Measurements from ENCODE around the gene SSR1. TPM values are rescaled to one million over a fixed set of nuclear protein-coding genes. Genes with fewer than 3 reads are reported as not detected.

The SSR1 gene
- total and polyA plus RNA-seq, 2 of the 13 experiments (the other 11 are each of a cell fraction or from before 2014, with no cell fraction given) = 203 to 243 TPM

- ChIA-PET POLR2A (no interaction called here), CTCF (ENCODE audit: low intra/inter-chr PET ratio, low total read pairs) (no interaction called here)
- Histone ChIP-seq H4K20me1 (ENCODE audit: insufficient read depth, low read length) (no peaks in the 10 kb centered on the region), H2AFZ (ENCODE audit: low read length) (no peak overlapping the region), H3K9me3 (ENCODE audit: low read length) (no peaks in the 10 kb centered on the region), H3K27me3 (ENCODE audit: control insufficient read depth in 1 of 2, insufficient read depth in 2 of 2, low read length in 2 of 2) (no peaks in the 10 kb centered on the region), H3K4me3 (replicated peaks in 1 of 3; ENCODE audit: insufficient read depth in 1 of 3, low read depth in 2 of 3, low read length in 3 of 3) (no peak overlapping the region), H3K4me2 (ENCODE audit: low read depth, low read length) (no peak overlapping the region), H3K27ac (ENCODE audit: extremely low read length, insufficient read depth, low read length) (no peak overlapping the region), H3K79me2 (ENCODE audit: insufficient read depth, low read length) (peaks cover 4% of the 10 kb centered on the region), H3K36me3 (replicated peaks in 1 of 2; ENCODE audit: control insufficient read depth in 1 of 2, insufficient read depth in 2 of 2, low read length in 2 of 2) (peaks cover 48 to 64% of the 10 kb centered on the region in 2 experiments), H3K9ac (ENCODE audit: insufficient read depth, low read depth, low read length) (no peak overlapping the region), H3K4me1 (ENCODE audit: insufficient read depth, low read length) (peaks cover 24% of the 10 kb centered on the region)
- intact Hi-C loops (cut with micrococcal nuclease; ENCODE audit: unreplicated experiment) = no loop called here
- ATAC-seq (no peak), FAIRE-seq (no peak), DNase-seq (ENCODE audit: low spot score) (no peak)
- BruUV-seq (replicated peaks) = no TSS peak
- 96% methylated on average over 71 of the region's 71 CpGs for WGBS (ENCODE audit: low lambda C conversion rate)
- in situ Hi-C loops (cut with HindIII; ENCODE audit: extremely low pct_ligation_motif_present, low pct_unique_long_range_greater_than_20kb) = no loop called here
- no peak for TF ChIP-seq ZKSCAN8 (CRISPR knock-in tag; IDR thresholded peaks at IDR 0.05; ENCODE audit: borderline replicate concordance)
- TF ChIP-seq ZMYM3 (CRISPR knock-in tag; IDR thresholded peaks at IDR 0.05) = no peak
- no peak for TF ChIP-seq RNF2 (conservative IDR thresholded peaks at IDR 0.05; ENCODE audit: low read depth)
- TF ChIP-seq ZNF562 (CRISPR knock-in tag; IDR thresholded peaks at IDR 0.05; ENCODE audit: borderline replicate concordance) = no peak
- TF ChIP-seq PLSCR1 (CRISPR knock-in tag; IDR thresholded peaks at IDR 0.05; ENCODE audit: borderline replicate concordance) = no peak
- no peak for TF ChIP-seq TRIM24 (CRISPR knock-in tag; IDR thresholded peaks at IDR 0.05)
- TF ChIP-seq NFKB2 (CRISPR knock-in tag; IDR thresholded peaks at IDR 0.05; ENCODE audit: borderline replicate concordance) = no peak
- no peak for TF ChIP-seq ONECUT2 (CRISPR knock-in tag; IDR thresholded peaks at IDR 0.05)
- TF ChIP-seq HMGXB3 (CRISPR knock-in tag; IDR thresholded peaks at IDR 0.05; ENCODE audit: borderline replicate concordance) = no peak
- TF ChIP-seq ZNF17 (CRISPR knock-in tag; IDR thresholded peaks at IDR 0.05) = no peak
- peak; percentile 45 for TF ChIP-seq CTCF (CRISPR knock-in tag; IDR thresholded peaks at IDR 0.05)
- TF ChIP-seq HOXA3 (CRISPR knock-in tag; IDR thresholded peaks at IDR 0.05) = 0 out of 2 replicates have a peak, but pooled peaks have one; percentile 21
- TF ChIP-seq ZNF24 (IDR thresholded peaks at IDR 0.05) = no peak
- TF ChIP-seq HNRNPLL (IDR thresholded peaks at IDR 0.05; ENCODE audit: low read depth, low read length, poor library complexity, severe bottlenecking) = peak; percentile 17
- TF ChIP-seq FOXP1 (IDR thresholded peaks at IDR 0.05) = no peak
- no peak for TF ChIP-seq FOXP1 (CRISPR knock-in tag; IDR thresholded peaks at IDR 0.05)
- no peak for TF ChIP-seq E2F5 (CRISPR knock-in tag; conservative IDR thresholded peaks at IDR 0.05)
- TF ChIP-seq YEATS2 (CRISPR knock-in tag; IDR thresholded peaks at IDR 0.05; ENCODE audit: borderline replicate concordance) = no peak
These were observed 66.4 kb downstream of the SSR1 start for GRCh38 chr6:7246401-7247178.
